DMS53 treated with DMSO at 0.1 percent for 48 hours (cell line): Measurements from ENCODE around the gene NELFB.

Experiments used
- DNase-seq: peaks from one replicate; lab custom pipeline; 2025; ENCODE audit not compliant: unreplicated experiment; lab: John Stamatoyannopoulos, UW

Gene NELFB

DNA sequence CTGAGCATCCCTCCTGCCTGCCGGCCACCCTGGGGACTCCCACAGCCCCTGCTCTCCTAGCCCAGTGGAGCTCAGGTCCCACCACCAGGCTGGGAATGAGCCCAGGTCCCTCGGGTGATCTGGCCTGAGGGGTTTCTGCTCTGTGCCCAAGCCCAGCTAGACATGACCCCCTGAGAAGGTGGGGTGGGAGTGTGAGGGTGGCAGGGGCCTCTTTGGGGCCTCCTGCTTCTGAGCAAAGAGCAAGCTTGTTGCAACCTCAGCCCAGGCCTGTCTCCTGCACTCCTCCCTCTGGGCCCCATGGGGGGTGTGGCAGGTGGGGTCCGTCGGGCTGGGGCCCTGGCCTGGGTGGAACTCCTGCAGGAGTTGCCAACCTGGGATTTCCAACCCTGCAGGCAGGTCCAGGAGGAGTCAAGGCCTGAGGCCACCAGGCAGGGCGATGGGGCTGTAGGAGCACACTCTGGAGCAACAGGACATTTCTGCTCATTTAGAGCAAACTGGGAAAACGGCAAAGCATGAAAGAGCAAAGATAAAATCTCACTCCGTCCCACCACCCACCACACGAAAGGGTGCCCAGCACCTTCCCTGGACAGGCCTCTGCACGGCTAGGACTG, 58.3 kb downstream of the NELFB start:
- no peak for DNase-seq

DNA sequence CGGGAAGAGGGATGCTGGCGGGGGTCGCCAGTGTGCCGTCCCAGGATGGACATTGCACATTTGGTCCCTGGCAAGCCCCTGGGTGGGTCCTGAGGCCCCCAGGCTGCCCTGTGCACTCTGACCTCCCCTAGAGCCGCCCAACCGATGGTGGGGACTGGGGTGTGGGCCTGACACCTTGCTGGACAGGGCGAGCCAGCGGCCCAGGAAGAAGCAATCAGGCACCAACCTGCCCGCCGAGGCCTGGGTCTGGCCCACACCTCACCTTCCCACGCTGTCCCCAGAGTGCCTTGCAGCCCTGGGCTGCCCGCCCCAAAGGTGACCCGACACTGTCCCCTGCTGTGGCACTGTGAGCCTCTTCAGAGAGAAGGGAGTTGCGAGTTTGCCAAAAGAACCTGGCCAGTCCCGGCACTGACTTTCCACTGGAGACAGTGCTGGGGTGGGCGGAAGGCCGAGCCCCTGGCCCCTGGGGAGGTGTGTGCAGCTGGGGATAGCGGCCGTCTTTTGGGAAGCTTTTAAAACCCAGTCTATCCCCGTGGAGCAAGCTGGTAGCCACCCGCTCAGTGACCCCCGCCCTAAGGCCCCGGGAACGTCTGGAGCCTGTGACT, 58.9 kb downstream of the NELFB start:
- DNase-seq = no peak

- DNase-seq = no peak
Measured at GRCh38 chr9:137314561-137315560, 59.7 kb downstream of the NELFB start.

- DNase-seq = no peak
Measured at GRCh38 chr9:137315581-137316011, 60.5 kb downstream of the NELFB start.

DNA sequence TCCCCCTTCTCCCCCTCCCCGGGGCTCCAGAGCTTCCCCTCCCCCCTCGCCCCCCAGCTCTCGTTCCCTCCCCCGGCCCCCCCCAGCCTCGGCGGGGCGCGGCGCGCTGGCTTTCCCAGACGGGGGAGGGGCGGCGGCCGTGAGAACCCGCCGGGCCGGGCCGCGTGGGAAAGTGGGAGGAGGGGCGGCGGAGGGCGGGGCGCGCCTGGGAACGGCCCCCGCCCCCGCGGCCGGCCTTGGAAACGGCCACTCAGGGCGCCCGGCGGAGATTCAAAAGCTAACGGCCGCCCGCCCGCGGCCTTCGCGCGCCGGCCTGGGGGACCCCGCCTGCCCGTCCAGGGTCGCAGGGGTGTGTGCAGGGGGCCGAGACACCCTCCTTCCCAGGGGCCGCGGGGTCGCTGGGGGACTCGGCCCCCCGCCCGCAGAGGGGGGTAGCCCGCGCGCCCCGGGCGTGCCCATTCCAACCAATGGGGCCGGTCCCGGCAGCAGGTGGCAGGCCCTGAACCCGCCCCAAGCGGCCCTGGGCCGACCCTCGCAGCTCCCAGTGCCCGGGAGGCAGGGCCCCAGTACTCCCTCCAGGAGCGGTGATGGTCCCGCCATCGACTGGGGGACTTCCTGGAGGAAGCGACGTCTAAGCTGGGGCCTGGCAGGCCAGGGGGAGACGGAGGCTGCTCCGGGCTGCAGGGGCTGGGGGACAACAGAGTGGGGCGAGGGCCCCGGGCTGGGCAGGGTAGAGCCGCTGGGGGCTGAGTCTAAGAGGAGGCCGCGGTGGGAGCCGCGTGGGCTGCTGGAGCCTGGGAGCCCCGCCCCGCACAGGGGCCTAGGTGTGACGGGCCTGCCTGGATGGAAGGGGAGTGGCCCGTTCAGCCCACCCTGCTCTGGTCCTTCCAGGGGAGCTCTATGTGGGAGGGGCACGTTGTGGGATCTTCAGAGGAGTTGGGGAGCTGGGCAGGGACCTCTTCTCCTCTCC, 61.2 kb downstream of the NELFB start:
- DNase-seq = peak; percentile 26

DNA sequence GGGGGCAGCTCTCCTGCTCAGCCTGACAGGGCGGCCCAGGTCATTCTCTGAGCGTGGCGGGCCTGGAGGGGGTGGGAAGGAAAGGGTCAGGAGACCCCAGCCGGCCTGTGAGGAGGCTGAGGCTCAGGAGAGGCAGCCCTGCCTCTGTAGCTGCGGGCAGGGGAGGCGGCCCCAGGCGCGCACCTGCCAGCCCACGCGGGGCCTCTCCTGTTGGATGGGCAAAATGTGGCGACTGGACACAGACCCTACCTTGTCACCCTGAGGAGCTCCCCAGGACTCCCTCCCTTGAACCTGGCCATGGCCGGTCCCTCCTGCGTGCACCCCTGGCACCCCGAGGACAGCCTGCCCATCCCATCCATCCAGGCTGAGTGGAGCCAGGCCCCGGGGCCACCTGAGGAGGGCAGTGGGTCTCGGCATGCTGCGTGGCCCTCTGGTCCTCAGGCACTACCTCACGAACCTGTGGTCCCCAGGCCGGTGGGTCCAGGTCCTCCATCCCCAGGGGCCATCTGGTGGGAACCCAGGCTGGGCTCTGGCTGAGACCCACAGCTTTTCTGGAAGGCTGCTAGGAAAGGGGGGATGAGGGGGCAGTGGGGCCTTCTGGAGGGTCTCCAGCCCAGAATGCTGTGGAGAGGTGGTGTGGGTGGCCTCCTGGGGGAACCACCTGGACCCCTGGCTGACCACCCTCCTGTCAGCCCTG, 62.0 kb downstream of the NELFB start:
- DNase-seq = no peak

DNA sequence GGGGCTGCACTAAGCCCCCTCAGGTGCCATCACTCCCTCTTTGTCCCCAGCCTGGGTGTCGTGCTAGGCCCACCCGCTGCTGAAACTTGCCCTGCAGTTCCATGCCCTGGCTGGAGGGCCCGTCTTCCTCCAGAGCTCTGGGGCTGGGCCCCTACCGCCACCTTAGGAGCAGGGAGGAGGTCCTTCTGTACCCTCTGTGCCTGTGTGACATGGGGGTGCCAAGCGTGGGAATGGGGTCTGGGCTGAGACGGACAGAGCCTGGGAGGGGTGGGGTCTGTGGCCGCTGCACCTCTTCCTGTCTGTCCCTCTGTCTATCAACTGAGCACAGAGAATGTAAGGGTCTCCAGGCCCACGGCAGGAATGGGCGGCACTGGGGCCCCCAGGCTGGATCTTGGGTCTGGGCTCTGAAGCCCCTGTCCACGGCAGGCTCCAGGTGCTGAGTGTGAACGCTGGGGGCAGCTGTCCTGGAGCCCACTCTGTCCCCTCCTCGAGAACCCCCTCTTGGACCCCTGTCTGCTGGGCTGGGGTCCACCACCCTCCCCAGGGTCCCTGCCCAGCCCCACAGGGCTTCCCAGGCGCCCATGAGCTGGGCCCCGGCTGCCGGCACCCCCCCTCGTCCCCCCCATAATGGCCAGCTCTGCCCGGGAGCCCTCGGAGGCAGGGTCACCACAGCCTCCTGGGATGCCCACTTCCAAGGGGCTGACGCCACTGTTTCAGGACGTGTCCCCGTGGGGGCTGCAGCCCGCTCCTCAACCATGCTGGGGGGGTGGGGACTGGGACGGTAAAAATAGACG, 62.8 kb downstream of the NELFB start:
- no peak for DNase-seq

DNA sequence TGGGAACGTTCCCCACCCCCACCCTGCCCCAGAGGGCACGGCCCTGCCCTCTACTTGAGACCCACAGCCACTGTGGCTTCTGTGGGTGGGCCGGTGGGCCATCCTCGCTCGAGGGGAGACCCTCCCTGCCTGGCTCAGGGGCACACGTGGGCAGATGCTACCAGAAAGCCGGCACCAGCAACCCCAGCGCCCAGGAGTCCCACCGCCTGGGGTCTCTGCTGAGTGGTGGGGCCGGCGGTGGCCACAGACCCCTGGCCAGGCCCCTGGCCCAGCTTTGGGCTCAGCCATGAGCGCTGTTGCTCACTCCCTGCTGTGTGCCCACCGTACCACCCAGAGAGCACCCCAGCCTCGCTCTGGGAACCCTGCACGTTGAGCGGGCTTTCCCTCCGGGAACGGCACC, 63.5 kb downstream of the NELFB start:
- DNase-seq = no peak

DNA sequence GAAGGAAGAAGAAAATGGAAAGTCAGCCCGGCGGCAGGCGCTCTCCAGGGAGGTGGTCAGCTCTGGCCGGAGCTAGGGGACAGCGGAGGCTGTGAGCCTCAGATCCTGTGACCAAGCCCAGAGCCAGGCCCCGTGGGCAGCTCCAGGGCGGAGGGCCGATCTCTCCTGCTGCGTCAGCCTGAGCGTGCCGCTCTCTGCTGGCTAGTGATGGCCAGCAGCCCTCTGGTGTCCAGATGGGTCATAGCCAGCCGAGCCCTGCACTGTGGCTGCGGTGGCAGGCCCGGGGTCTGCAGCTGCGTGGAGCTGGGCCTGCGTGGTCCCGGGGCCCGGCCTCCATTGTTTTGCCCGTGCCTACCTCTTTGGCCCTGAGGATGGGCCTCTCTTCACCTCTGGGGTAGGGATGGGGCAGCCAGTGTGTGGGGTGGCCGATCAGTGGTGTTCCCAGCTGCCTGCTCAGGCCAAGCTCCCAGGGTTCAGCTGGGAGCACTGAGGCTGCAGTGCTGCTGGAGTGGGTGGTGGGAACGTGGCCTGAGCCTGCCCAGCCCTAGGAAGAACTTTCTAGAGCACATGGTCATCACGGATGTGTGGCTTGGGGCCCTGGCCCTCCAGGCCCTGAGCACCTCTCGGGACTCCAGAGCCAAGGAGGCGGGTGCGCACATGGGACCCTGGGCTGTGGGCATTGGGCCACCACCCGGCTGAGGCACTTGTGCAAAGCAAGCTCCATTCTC, 64.0 kb downstream of the NELFB start:
- no peak for DNase-seq

DNA sequence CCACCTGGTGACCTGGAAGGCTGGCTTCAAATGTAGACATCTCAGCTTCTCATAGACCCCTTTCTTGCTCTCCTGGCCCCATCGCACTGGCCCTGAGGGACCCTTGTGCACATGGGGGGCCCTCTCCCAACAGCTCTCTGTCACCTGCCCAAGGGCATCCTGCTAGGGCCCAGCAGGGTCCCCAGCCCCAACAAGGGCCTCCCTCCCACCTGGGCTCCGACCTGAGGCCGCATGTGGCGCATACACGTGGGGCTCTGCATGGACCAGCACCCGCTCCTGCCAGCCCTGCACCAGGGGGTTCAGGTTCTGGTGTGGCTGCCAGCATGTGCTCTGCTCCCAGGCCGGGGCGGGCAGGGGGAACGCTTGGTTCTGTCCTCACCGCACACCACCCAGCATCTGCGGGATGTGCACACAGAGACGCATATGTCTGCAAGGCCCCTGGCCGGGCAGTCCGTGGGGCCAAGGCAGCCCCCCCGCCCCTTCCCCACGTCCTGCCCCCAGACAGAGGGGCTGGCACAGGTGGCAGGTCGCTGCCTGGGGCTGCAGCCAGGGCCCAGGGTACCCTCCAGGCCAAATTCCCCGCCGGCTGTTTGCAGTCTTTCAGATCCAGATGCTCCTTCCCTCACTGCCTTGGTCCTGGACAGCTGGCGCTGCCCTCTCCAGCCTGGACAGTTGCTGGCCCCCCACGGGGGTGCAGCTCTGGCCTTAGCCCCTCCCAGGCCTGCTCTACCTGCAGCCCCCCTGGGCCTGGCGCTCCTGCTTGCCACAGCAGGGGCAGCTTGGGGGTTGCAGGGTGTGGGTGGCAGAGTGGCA, 64.8 kb downstream of the NELFB start:
- no peak for DNase-seq

GRCh38 chr9:137320555-137321384, 65.6 kb downstream of the NELFB start:
- no peak for DNase-seq

GRCh38 chr9:137321726-137322361, 66.7 kb downstream of the NELFB start:
- DNase-seq = no peak
